IPS-15b (cell line): Measurements from ENCODE around the gene TSPAN4.

Experiments used
- H3K27me3 ChIP-seq: one replicate; pipeline ENCODE4 v1.6.1; 2013; ENCODE audit warnings: low read length; ENCODE audit not compliant: control insufficient read depth, insufficient read depth
- H3K36me3 ChIP-seq: one replicate; pipeline ENCODE4 v1.6.1; 2013; ENCODE audit warnings: low read length; ENCODE audit not compliant: control insufficient read depth, insufficient read depth
- H3K4me1 ChIP-seq: one replicate; pipeline ENCODE4 v1.6.1; 2013; ENCODE audit warnings: mild to moderate bottlenecking, low read length; ENCODE audit not compliant: control insufficient read depth, insufficient read depth
- H3K4me3 ChIP-seq: one replicate; pipeline ENCODE4 v1.5.1; 2013; ENCODE audit warnings: low read depth, low read length
- H3K9ac ChIP-seq: one replicate; pipeline ENCODE4 v1.6.1; 2013; ENCODE audit warnings: low read depth, mild to moderate bottlenecking, low read length
- H3K9me3 ChIP-seq: one replicate; pipeline ENCODE4 v1.6.1; 2013; ENCODE audit warnings: mild to moderate bottlenecking, low read length; ENCODE audit not compliant: control insufficient read depth, insufficient read depth

Gene TSPAN4

DNA sequence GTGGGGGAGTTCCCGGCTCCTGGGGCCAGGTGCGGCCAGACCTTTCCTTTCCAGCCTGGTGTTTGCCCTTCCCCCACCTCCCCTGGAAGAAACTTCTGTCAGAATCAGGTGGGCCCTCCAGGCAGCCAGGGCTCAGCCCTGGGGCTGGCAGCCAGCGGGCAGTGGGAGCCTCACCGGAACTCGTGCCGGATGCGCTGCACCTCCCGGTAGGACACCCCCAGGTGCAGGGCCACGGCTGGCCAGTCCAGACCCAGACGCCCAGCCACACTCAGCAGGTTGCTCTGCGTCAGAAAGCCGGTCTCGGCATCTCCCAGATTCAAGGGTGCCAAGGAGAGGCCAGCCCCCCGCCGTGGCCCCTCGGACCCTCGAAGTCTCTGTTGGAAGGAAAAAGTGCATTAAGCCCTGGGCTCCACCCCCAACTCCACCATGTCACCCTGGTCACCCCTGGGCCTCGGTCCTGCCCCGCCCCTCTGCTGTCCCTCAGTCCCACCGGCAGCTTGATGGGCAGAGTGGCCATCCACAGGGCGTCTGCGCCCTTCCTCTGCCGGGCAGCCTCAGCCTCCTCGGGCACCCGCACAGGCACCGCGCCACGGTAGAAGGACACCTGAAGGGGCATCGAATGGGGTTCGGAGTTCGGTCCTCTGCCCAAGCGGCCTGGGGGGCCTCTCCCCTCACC, 42.9 kb upstream of the TSPAN4 start:
- Histone ChIP-seq H3K4me3 (no peak overlapping the region), H3K27me3 (no peaks in the 10 kb centered on the region), H3K36me3 (peaks cover 30% of the 10 kb centered on the region), H3K9me3 (no peaks in the 10 kb centered on the region), H3K9ac (no peak overlapping the region), H3K4me1 (peaks cover 6% of the 10 kb centered on the region)

DNA sequence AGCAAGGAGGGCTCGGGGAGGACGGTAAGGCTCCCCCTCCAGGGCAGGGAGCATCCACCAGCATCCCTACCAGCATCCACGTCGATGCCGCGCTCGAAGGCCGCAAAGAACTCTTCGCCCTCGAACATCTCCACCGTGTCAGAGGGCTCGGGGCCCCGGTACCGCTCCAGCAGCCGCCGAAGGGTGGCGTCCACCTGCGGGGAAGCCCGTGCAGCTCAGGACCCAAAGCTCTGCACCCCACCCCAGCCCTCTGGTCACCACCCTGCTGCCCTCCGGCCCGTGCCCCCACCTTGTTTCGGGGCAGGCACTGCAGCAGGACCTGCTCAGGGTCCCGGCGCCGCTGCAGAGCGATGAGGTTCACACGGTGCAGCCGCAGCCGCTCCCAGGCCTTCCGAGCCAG, 42.2 kb upstream of the TSPAN4 start:
- Histone ChIP-seq H3K36me3 (peaks cover 30% of the 10 kb centered on the region), H3K4me1 (peaks cover 6% of the 10 kb centered on the region), H3K9ac (no peak overlapping the region), H3K4me3 (no peak overlapping the region), H3K9me3 (no peaks in the 10 kb centered on the region), H3K27me3 (no peaks in the 10 kb centered on the region)

DNA sequence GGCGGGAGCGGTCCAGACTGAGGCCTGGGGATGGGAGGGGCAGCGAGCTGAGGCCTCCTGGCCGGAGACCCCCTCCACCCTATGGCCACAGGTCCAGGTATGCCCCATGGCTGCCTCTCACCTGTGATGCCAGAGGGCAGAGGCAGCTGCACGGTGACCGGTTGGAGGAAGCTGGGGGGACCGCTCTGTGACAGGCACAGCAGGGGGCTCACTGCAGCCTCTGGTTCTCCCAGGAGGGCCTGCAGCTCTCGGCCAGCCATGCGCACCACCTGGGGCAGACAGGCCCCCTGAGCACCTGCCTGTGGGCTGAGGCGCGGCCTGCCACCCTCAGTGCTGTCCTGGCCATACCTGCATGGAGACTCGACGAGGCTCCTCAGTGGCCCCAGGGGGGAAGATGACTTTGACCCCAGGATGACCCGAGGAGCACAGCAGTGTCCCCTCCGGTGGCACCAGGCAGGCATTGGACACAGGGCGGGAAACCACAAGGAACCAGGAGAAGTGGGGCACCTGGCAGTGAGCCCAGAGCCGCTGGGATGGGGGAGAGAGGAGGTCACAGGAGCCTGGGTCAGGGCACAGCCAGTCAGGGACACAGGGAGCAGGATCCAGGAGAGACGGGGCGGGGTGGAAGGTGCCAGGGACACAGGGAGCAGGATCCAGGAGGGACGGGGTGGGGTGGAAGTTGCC, 41.4 kb upstream of the TSPAN4 start:
- no peaks in the 10 kb centered on the region for H3K27me3 ChIP-seq
- no peaks in the 10 kb centered on the region for H3K9me3 ChIP-seq
- H3K9ac ChIP-seq: no peak overlapping the region
- H3K36me3 ChIP-seq: peaks cover 30% of the 10 kb centered on the region
- H3K4me1 ChIP-seq: peaks cover 6% of the 10 kb centered on the region
- no peak overlapping the region for H3K4me3 ChIP-seq

DNA sequence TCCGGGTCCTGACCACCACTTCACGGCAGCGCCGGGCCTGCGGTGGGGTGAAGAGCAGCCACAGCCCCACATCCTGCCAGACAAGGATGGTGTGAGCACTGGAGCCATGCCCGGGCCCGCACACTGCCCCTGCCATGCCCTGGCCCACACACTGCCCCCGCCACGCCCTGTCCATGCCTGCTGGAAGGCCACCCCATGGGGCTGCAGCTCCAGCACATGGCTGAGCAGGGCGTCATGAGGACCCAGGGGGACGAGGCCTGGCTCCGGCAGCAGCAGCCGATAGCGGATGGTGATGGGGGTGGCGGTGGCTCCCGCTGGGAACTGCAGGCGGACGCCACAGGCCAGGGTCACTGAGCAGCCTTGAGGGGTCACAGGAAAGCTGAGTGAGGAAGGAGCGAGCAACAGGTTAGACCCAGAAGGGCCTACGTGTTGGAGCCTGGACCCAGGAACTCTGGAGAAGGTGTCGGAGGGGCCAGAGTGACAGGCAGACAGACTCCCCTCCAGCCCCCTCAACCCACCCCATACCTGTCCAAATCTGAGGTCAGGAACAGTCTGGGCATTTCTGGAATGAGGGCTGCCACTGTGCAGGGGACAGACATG, 40.5 kb upstream of the TSPAN4 start:
- H3K9me3 ChIP-seq: no peaks in the 10 kb centered on the region
- H3K4me1 ChIP-seq: peaks cover 3% of the 10 kb centered on the region
- H3K36me3 ChIP-seq: peaks cover 30% of the 10 kb centered on the region
- H3K9ac ChIP-seq: no peak overlapping the region
- H3K4me3 ChIP-seq: no peak overlapping the region
- no peaks in the 10 kb centered on the region for H3K27me3 ChIP-seq

DNA sequence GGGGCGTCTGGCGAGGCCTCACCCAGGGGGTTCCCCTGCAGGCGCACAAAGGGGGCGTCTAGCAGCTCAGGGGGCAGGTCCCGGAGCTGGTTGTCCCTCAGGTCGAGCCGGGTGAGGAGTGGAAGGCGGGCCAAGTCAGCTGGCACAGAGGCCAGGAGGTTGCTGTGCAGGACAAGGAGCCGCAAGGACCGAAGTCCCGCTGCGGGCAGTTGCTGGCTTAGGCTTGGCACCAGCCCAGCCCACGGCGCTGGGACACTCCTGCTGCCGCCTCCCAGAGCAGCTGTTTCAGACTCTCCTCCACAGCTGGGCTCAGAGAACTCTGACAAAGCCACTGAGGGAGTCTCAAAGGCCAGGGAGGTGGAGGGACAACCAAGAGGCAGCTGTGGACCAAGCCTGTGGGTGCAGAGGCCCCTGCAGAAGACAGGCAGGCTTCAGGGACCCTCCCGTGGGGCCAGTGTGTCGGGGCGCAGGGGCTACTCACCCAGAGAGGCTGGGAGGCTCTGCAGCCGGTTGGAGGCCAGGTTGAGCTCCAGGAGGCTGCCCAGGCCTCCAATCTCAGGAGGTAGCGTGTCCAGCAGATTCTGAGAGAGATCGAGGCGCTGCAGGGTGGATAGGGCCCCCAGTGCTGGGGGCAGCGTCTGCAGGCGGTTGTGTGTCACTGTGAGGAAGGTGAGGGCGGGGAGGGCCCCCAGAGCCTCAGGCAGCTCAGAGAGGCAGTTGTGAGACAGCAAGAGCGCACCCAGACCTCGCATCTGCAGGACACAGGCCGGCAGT, 39.8 kb upstream of the TSPAN4 start:
- H3K27me3 ChIP-seq: no peaks in the 10 kb centered on the region
- peaks cover 3% of the 10 kb centered on the region for H3K4me1 ChIP-seq
- H3K36me3 ChIP-seq: peaks cover 30% of the 10 kb centered on the region
- H3K9me3 ChIP-seq: no peaks in the 10 kb centered on the region
- H3K9ac ChIP-seq: no peak overlapping the region
- no peak overlapping the region for H3K4me3 ChIP-seq

DNA sequence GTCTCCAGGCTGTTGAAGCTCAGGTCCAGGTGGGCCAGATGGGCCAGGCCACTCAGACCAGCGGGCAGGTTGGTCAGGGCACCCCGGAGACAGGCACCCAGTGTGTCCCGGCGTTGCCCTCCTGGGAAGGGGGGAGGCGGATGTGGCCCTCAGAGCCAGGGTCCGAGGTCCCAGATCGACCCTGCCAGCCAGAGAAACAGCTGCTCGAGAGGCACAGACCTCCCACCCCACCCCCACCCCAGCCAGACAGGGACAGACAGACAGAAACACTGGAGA, 39.2 kb upstream of the TSPAN4 start:
- Histone ChIP-seq H3K9me3 (no peaks in the 10 kb centered on the region), H3K27me3 (no peaks in the 10 kb centered on the region), H3K4me3 (no peak overlapping the region), H3K9ac (no peak overlapping the region), H3K4me1 (peaks cover 3% of the 10 kb centered on the region), H3K36me3 (peaks cover 30% of the 10 kb centered on the region)

DNA sequence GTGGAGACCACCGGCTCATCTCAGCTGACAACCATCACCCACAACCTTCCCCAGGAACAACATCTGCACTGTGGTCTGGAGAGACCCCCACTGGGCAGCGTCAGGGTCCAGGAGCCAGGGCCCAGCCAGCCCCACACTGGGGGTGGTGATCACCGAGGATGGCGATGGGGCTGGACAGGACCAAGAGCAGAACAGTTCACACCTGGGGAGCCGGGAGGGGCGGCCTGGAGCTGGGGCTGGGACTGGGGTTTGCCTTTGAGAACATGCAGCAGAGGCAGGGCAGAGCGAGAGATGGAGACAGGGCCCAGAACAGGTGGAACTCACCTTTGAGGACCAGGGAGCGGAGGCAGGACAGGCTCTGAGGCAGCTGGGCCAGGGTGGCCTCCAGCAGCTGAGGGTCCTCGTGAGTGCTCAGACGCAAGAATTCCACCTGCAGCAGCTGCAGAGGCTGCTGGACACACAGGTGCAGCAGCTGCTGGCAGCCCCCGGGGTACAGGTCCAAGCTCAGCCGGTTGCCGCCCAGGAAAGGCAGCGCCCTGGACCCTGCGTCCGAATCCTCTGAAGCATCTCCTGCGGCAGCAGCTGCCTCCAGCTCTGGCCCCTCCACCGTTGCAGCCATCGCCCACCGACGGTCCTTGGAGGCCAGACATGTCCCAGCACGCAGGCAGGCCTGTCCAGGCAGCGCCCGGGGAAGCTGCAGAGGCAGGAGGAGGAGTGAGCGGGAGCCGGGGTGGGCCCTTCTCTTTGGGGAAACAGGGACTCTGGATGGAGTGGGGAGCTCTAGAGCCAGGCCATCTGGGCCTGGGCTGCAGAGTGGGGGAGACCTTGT, 38.7 kb upstream of the TSPAN4 start:
- peaks cover 30% of the 10 kb centered on the region for H3K36me3 ChIP-seq
- peak overlapping the region; percentile 66 for H3K4me3 ChIP-seq
- no peaks in the 10 kb centered on the region for H3K9me3 ChIP-seq
- peak overlapping the region; percentile 65 for H3K9ac ChIP-seq
- no peaks in the 10 kb centered on the region for H3K27me3 ChIP-seq
- H3K4me1 ChIP-seq: peaks cover 3% of the 10 kb centered on the region

DNA sequence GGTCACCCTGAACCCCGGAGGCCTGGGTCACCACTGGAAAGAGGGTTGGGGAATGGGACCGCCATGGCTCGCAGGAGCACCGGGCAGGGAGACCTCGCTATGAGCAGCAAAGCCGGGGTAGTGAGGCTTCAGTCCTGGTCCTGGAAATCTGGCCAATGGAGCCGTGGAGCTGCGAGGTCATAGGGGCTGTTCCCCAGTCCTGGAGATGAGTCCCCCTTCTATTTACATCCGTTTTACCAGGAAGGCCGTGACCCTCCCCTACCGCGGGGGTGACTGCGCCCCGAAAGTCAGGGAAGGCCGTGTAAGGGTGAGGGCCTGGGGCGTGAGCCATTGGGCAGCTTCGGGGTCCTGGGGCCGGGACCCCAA, 38.1 kb upstream of the TSPAN4 start:
- Histone ChIP-seq H3K4me1 (peaks cover 3% of the 10 kb centered on the region), H3K36me3 (peaks cover 25% of the 10 kb centered on the region), H3K4me3 (peak overlapping the region; percentile 66), H3K9me3 (no peaks in the 10 kb centered on the region), H3K27me3 (no peaks in the 10 kb centered on the region), H3K9ac (peak overlapping the region; percentile 65)

DNA sequence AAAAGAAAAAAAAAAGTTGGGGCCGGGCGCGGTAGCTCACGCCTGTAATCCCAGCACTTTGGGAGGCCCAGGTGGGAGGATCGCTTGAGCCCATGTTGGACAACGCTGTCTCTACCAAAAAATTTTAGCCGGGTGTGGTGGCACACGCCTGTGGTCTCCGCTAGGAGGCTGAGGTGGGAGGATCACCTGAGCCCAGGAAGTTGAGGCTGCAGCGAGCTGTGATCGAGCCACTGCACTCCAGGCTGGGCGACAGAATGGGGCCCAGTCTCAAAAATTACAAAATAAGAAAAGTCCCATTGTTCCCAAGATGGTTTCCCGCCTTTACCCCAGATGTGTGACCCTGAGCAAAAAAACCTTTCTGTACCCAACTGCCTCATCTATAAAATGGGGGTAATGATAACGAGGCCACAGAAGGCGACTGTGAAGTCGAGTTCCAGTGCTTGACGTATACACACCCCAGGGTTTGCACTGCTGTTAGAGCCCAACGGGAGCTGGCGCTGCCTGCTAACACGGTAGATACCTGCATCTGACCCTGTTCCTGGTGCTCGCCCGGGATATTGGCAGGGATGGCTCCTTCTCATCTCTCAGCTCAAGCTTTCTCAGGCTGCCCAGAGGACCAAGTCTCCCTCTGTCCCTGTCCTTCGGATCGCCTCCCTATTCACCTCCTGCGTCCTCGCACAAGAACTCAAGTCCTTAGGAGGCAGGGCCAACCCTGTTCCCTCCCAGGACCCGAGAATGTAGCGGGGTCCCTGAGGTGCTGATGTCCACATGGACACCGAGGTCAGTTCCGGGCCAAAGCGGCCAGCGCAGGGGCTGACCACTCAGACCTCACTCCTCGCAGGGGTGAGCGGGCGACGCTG, 34.0 kb upstream of the TSPAN4 start:
- peaks cover 3% of the 10 kb centered on the region for H3K4me1 ChIP-seq
- H3K36me3 ChIP-seq: peaks cover 26% of the 10 kb centered on the region
- H3K27me3 ChIP-seq: no peaks in the 10 kb centered on the region
- H3K9ac ChIP-seq: peak overlapping the region; percentile 100
- no peaks in the 10 kb centered on the region for H3K9me3 ChIP-seq
- H3K4me3 ChIP-seq: peak overlapping the region; percentile 97

DNA sequence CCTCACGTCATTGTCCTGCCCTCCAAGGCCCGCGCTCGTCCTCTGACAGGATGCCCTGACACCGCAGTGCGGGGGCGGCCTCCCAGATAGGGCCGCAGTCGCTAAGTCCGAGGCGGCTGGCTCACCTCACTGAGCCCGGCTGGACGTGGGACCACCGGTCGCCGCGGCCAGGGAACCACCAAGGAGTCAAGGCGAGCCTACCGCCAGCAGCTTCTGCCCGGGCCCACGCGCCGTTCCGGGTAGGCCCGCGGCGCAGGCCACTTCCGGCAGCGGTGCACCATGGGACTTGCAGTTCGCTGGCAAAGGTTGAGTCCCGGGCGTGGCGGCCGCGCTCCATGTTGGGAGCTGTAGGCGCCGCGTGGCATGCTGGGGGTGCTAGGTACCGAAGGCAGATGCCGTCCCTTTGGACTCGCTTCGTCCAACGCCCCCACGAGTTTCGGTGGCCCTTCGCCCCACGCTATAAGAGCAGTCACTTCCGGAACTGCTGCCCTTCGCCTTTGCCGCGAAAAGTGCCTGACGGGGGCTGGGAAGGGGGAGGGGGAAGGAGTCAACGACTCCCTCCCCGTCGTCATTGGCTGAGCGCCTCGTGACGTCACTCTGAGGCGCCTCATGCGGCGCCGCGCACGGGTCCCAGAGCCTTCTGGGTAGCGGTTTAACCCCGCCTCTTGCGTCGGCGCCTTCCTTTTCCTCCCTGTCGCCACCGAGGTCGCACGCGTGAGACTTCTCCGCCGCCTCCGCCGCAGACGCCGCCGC, 33.2 kb upstream of the TSPAN4 start, which contains the start of gene RPLP2:
Gene RPLP2 (plus strand): TSS at position 681 of the 753 bp plus-strand sequence. CDS start 268 bp downstream, outside the sequence.
- peaks cover under 1% of the 10 kb centered on the region for H3K4me1 ChIP-seq
- no peaks in the 10 kb centered on the region for H3K27me3 ChIP-seq
- peak within 1 kb of the TSS; percentile 100 for H3K9ac ChIP-seq
- H3K9me3 ChIP-seq: no peaks in the 10 kb centered on the region
- peak within 1 kb of the TSS; percentile 97 for H3K4me3 ChIP-seq
- H3K36me3 ChIP-seq: peaks cover 27% of the 10 kb centered on the region
